GM12878 (cell line): ENCODE results near the gene EPHB1. TPM values are rescaled to one million over a fixed set of nuclear protein-coding genes. Genes with fewer than 3 reads are reported as not detected.

ENCODE experiments used
- ATAC-seq: fragments of 200-7000 bp; cut with Tn5 transposase; 3 replicates; pipeline ENCODE4 v1.9.1; 2020; ENCODE audit warnings: mild to moderate bottlenecking, moderate library complexity
- BruUV-seq: library from RNA; stranded (reverse); fragments of 400-500 nt; replicated peaks from 2 replicates; lab custom pipeline; 2021; lab: Mats Ljungman, UMichigan
- CTCF ChIA-PET: fragments of 300-600 bp; sonication (Branson Sonifier 250); formaldehyde crosslinking; extraction: SDS; loops from one replicate; lab custom pipeline; 2021; ENCODE audit warnings: inconsistent platforms; lab: Yijun Ruan, JAX
- POLR2A ChIA-PET: fragments of 350-600 bp; formaldehyde crosslinking; extraction: SDS; loops from one replicate; lab custom pipeline; 2021; ENCODE audit warnings: inconsistent platforms; lab: Charles Lee
- RAD21 ChIA-PET: fragments of 300-600 bp; sonication (Branson Sonifier 250); formaldehyde crosslinking; loops from one replicate; lab custom pipeline; 2023; ENCODE audit warnings: antibody characterized with exemption; ENCODE audit not compliant: unreplicated experiment; lab: Charles Lee
- SMC1A ChIA-PET: fragments of 300-600 bp; sonication (Branson Sonifier 250); formaldehyde crosslinking; loops from one replicate; lab custom pipeline; 2023; ENCODE audit not compliant: unreplicated experiment, uncharacterized antibody; lab: Charles Lee
- DNase-seq: peaks from one replicate; pipeline ENCODE4 v3.0.0-alpha.2; 2011; ENCODE audit warnings: low read depth, low spot score
- FAIRE-seq: peaks from 3 replicates; lab custom pipeline; 2011; peaks lifted over from hg19 to GRCh38; lab: Jason Lieb, UNC
- H2AFZ ChIP-seq: 2 replicates; pipeline ENCODE4 v1.6.0; 2011; ENCODE audit warnings: low read depth, low read length, control low read depth; ENCODE audit not compliant: control insufficient read depth
- H3K27ac ChIP-seq: 2 replicates; pipeline ENCODE4 v1.5.1; 2011; ENCODE audit warnings: control low read depth; ENCODE audit not compliant: control insufficient read depth, insufficient read depth
- H3K27me3 ChIP-seq, 2 experiments: replicated peaks in 1 of 2; 2 replicates each; pipeline versions ENCODE4 v1.6.0 to v1.6.1; 2011; ENCODE audit warnings: low read length in 1 of 2; ENCODE audit not compliant: control insufficient read depth in 2 of 2, insufficient read depth in 2 of 2
- H3K36me3 ChIP-seq, 2 experiments: 2 replicates each; pipeline ENCODE4 v1.5.1; 2011; ENCODE audit warnings: low read length in 1 of 2; ENCODE audit not compliant: control insufficient read depth in 2 of 2, insufficient read depth in 2 of 2
- H3K4me1 ChIP-seq: 2 replicates; pipeline ENCODE4 v1.6.1; 2011; ENCODE audit warnings: mild to moderate bottlenecking, low read length, moderate library complexity, mixed read lengths; ENCODE audit not compliant: control insufficient read depth, insufficient read depth
- H3K4me2 ChIP-seq: 2 replicates; pipeline ENCODE4 v1.6.0; 2011; ENCODE audit warnings: control low read depth; ENCODE audit not compliant: control insufficient read depth, insufficient read depth
- H3K4me3 ChIP-seq: fragments of 200-600 bp; sonication (generic); 2 replicates; pipeline ENCODE4 v1.5.1; 2016
- H3K79me2 ChIP-seq: 2 replicates; pipeline ENCODE4 v1.6.0; 2011; ENCODE audit warnings: low read length; ENCODE audit not compliant: control insufficient read depth, insufficient read depth
- H3K9ac ChIP-seq: 2 replicates; pipeline ENCODE4 v1.8.0; 2011; ENCODE audit warnings: low read length, control low read depth, mixed read lengths; ENCODE audit not compliant: control insufficient read depth, insufficient read depth
- H3K9me3 ChIP-seq: replicated peaks from 3 replicates; pipeline ENCODE4 v1.5.1; 2011; ENCODE audit warnings: mild to moderate bottlenecking, low read length; ENCODE audit not compliant: control insufficient read depth, insufficient read depth
- H4K20me1 ChIP-seq: 2 replicates; pipeline ENCODE4 v1.6.0; 2011; ENCODE audit not compliant: control insufficient read depth, insufficient read depth
- ATF7 ChIP-seq: fragments of 450-650 bp; IDR thresholded peaks from 2 replicates; pipeline ENCODE4 v1.6.1; 2016; ENCODE audit warnings: low read depth, mild to moderate bottlenecking
- E2F4 ChIP-seq: IDR thresholded peaks from 2 replicates; pipeline ENCODE4 v1.6.1; 2012; ENCODE audit warnings: low read depth, low read length, improper control_type of control experiment
- LARP7 ChIP-seq: fragments of 450-650 bp; IDR thresholded peaks from 2 replicates; pipeline ENCODE4 v1.6.1; 2017; ENCODE audit warnings: mild to moderate bottlenecking
- NFYB ChIP-seq: IDR thresholded peaks from 2 replicates; pipeline ENCODE4 v1.6.1; 2011; ENCODE audit warnings: low read depth, mild to moderate bottlenecking, low read length, improper control_type of control experiment, moderate library complexity; ENCODE audit not compliant: insufficient read depth
- NR2F1 ChIP-seq: fragments of 450-650 bp; conservative IDR thresholded peaks from 2 replicates; pipeline ENCODE4 v1.6.1; 2017; ENCODE audit warnings: mild to moderate bottlenecking
- NRF1 ChIP-seq: conservative IDR thresholded peaks from 2 replicates; pipeline ENCODE4 v1.6.1; 2011; ENCODE audit warnings: mild to moderate bottlenecking, low read depth, low read length, improper control_type of control experiment
- SRF ChIP-seq, 2 experiments: IDR thresholded peaks; 2 replicates each; pipeline ENCODE4 v1.6.1; 2011; ENCODE audit warnings: low read depth in 2 of 2, low read length in 2 of 2, mild to moderate bottlenecking in 1 of 2, moderate library complexity in 1 of 2
- ZNF622 ChIP-seq: fragments of 450-650 bp; IDR thresholded peaks from 2 replicates; pipeline ENCODE4 v1.6.1; 2017; ENCODE audit warnings: mild to moderate bottlenecking, inconsistent platforms
- WGBS: methylation state at CpG from one replicate; pipeline ENCODE4 v1.1.6; 2016; ENCODE audit warnings: low lambda C conversion rate; ENCODE audit not compliant: insufficient replicate concordance, insufficient coverage; ENCODE audit errors: missing lambda C conversion rate; 5-methylcytosine and 5-hydroxymethylcytosine counted together
- in situ Hi-C: fragments of 300-500 bp; cut with MboI; formaldehyde crosslinking; loops from 9 replicates; pipeline ENCODE4 v1.14.3; 2018; ENCODE audit warnings: mixed read lengths
- intact Hi-C: fragments of 100-400 bp; cut with micrococcal nuclease; formaldehyde crosslinking; loops from one replicate; pipeline ENCODE4 v1.14.2; 2022; ENCODE audit not compliant: unreplicated experiment
- polyA plus RNA-seq, 11 experiments: library from polyadenylated mRNA; depleted of rRNA in 4 of 11; unstranded in 6 of 11; stranded (reverse) in 5 of 11; fragments of >200 nt; fragmentation: Nextera tagmentation in 4 of 11; fragmentation: Illumina TruSeq in 1 of 11; extraction: Ambion mirVana in 4 of 11; extraction: Trizol in 1 of 11; gene quantifications; 1 replicate in 1 of 11; 2 replicates in 10 of 11; pipeline versions ENCODE4 v1.2.1 to v1.2.3, GENCODE V29; 2011 to 2016; ENCODE audit warnings: inconsistent platforms in 2 of 11, missing spikeins in 2 of 11, low read depth in 1 of 11
- total RNA-seq, 4 experiments: library from RNA; depleted of rRNA in 3 of 4; stranded (reverse); fragments of >200 nt in 3 of 4; fragmentation: Illumina TruSeq in 1 of 4; extraction: Trizol in 1 of 4; gene quantifications; 2 replicates each; pipeline versions ENCODE4 v1.2.1 to v1.2.3, GENCODE V29; 2013 to 2021
- TF ChIP-seq, protein P1 (sequence below): fragments of 450-650 bp; IDR thresholded peaks from 2 replicates; pipeline ENCODE4 v1.6.1; 2017; ENCODE audit warnings: mild to moderate bottlenecking, moderate library complexity
- TF ChIP-seq, protein P2 (sequence below): fragments of 450-650 bp; IDR thresholded peaks from 2 replicates; pipeline ENCODE4 v1.6.1; 2017; ENCODE audit warnings: mild to moderate bottlenecking, moderate library complexity

Gene EPHB1
- total and polyA plus RNA-seq, 10 of the 15 experiments (the other 5 are each of a cell fraction or from before 2014, with no cell fraction given), result 0.33 to 23.8 (median 1.2) TPM

DNA sequence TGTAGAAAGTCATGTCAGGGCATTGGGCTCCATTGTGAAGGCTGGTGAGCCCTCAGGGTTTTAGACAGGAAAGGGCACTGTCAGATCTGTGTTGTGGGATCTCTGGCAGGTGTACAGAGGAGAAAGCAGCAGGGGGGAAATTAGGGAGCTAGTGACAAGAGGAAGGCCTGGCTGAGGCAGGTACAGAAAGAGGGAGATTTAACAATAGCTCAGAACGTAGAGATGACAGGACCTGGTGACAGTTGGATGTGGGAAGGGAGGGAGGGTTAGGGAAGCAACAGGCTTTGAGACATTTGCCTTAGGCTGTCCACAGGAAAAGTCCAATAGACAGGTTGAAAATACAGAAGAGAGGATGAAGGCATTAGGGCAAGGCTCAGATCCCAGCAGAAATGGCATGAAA, 288.1 kb downstream of the EPHB1 start (continued):
- TF ChIP-seq, protein P1, sequence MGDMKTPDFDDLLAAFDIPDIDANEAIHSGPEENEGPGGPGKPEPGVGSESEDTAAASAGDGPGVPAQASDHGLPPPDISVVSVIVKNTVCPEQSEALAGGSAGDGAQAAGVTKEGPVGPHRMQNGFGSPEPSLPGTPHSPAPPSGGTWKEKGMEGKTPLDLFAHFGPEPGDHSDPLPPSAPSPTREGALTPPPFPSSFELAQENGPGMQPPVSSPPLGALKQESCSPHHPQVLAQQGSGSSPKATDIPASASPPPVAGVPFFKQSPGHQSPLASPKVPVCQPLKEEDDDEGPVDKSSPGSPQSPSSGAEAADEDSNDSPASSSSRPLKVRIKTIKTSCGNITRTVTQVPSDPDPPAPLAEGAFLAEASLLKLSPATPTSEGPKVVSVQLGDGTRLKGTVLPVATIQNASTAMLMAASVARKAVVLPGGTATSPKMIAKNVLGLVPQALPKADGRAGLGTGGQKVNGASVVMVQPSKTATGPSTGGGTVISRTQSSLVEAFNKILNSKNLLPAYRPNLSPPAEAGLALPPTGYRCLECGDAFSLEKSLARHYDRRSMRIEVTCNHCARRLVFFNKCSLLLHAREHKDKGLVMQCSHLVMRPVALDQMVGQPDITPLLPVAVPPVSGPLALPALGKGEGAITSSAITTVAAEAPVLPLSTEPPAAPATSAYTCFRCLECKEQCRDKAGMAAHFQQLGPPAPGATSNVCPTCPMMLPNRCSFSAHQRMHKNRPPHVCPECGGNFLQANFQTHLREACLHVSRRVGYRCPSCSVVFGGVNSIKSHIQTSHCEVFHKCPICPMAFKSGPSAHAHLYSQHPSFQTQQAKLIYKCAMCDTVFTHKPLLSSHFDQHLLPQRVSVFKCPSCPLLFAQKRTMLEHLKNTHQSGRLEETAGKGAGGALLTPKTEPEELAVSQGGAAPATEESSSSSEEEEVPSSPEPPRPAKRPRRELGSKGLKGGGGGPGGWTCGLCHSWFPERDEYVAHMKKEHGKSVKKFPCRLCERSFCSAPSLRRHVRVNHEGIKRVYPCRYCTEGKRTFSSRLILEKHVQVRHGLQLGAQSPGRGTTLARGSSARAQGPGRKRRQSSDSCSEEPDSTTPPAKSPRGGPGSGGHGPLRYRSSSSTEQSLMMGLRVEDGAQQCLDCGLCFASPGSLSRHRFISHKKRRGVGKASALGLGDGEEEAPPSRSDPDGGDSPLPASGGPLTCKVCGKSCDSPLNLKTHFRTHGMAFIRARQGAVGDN, result no peak
- no peak for TF ChIP-seq NR2F1

DNA sequence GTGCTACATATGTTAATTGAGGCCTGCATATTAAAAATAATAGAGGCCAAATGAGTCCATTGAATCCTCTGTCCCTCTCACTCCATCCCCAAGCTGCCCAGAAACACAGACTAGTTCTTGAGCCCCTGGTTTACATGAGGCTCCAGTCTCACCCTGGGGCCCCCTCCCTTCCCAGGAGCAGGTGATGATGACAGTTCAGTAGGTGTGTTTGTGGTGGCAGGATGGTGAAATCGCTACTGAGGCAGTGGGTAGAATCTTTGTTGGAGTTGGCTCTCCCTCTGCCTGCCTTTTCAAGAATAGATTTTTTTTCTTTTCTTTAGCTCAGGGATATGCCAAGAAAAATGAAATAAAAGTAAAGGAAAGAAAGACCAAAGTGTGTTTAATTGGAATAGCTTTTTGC, 288.7 kb downstream of the EPHB1 start:
- no peaks in the 10 kb centered on the region for H3K79me2 ChIP-seq
- no peaks in the 10 kb centered on the region for H3K27me3 ChIP-seq
- H3K4me2 ChIP-seq, result no peak overlapping the region
- no peaks in the 10 kb centered on the region for H3K9me3 ChIP-seq
- ChIA-PET CTCF (interaction anchor here (1.3 to 2.2 kb wide), 2 partner anchors 89 to 289 kb away, joined by 5 to 7 read pairs; partner anchors contain the start of gene EPHB1), POLR2A (interaction anchor here (0.8 kb wide), 1 partner anchor 38 kb away, joined by 3 read pairs; no protein-coding TSS in a partner anchor), RAD21 (interaction anchor here (0.9 to 1.3 kb wide), 5 partner anchors 231 to 418 kb away, joined by 3 to 5 read pairs (median 3); partner anchors contain the start of gene EPHB1), SMC1A (interaction anchor here (0.7 to 1.6 kb wide), 5 partner anchors 10 to 289 kb away, joined by 3 to 4 read pairs (median 3); partner anchors contain the start of gene EPHB1)
- DNase-seq (no peak), ATAC-seq (no peak), FAIRE-seq (no peak)
- in situ Hi-C loops (no loop called here), intact Hi-C loops (no loop called here)
- H4K20me1 ChIP-seq, result no peaks in the 10 kb centered on the region
- no peaks in the 10 kb centered on the region for H3K4me1 ChIP-seq
- H3K9ac ChIP-seq, result no peak overlapping the region
- H3K36me3 ChIP-seq, result no peaks in the 10 kb centered on the region; a peak in 1 of 4 replicates
- H3K27ac ChIP-seq, result no peak overlapping the region
- no peak for TF ChIP-seq E2F4
- TF ChIP-seq ATF7, result no peak
- TF ChIP-seq, protein P2, sequence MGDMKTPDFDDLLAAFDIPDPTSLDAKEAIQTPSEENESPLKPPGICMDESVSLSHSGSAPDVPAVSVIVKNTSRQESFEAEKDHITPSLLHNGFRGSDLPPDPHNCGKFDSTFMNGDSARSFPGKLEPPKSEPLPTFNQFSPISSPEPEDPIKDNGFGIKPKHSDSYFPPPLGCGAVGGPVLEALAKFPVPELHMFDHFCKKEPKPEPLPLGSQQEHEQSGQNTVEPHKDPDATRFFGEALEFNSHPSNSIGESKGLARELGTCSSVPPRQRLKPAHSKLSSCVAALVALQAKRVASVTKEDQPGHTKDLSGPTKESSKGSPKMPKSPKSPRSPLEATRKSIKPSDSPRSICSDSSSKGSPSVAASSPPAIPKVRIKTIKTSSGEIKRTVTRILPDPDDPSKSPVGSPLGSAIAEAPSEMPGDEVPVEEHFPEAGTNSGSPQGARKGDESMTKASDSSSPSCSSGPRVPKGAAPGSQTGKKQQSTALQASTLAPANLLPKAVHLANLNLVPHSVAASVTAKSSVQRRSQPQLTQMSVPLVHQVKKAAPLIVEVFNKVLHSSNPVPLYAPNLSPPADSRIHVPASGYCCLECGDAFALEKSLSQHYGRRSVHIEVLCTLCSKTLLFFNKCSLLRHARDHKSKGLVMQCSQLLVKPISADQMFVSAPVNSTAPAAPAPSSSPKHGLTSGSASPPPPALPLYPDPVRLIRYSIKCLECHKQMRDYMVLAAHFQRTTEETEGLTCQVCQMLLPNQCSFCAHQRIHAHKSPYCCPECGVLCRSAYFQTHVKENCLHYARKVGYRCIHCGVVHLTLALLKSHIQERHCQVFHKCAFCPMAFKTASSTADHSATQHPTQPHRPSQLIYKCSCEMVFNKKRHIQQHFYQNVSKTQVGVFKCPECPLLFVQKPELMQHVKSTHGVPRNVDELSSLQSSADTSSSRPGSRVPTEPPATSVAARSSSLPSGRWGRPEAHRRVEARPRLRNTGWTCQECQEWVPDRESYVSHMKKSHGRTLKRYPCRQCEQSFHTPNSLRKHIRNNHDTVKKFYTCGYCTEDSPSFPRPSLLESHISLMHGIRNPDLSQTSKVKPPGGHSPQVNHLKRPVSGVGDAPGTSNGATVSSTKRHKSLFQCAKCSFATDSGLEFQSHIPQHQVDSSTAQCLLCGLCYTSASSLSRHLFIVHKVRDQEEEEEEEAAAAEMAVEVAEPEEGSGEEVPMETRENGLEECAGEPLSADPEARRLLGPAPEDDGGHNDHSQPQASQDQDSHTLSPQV, result no peak
- no peak for TF ChIP-seq ZNF622
- TF ChIP-seq SRF (IDR thresholded peaks at IDR 0.05; ENCODE audit: low read depth in 2 of 2, low read length in 2 of 2), result no peak
- no peak for TF ChIP-seq LARP7
- TF ChIP-seq NFYB, result no peak
- TF ChIP-seq NRF1, result no peak
- no peak overlapping the region for H2AFZ ChIP-seq
- 8% methylated on average over 1 of the region's 1 CpG for WGBS
- BruUV-seq, result no TSS peak
- no peak overlapping the region for H3K4me3 ChIP-seq
